ENCODE measurements around the gene HES6. TPM values are rescaled to one million over a fixed set of nuclear protein-coding genes. Genes with fewer than 3 reads are reported as not detected.

The HES6 gene
- total and polyA plus RNA-seq, 2 experiments from 2014 or later = 38.8 to 76.3 TPM

DNA sequence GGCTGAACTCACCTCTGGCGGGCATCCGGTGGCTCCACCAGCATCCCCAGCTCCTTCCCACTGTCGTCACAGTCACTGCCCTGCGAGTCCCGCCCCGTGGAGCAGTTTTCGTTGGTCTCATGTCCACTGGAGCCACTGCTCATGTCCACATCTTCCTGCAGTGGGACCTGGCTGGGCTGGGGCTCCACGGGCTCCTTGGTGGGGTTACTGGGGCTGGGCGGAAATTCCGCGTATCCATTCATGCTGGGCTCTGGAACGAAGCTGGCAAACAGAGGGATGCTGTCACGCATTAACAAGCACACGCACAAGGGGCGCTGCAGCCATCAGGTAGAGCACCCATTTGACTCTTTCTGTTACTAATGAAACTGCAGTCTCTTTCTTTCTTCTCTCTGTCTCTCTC lies 37.9 kb upstream of the HES6 start:
- DNase-seq (ENCODE audit: low spot score) = peak; percentile 88

DNA sequence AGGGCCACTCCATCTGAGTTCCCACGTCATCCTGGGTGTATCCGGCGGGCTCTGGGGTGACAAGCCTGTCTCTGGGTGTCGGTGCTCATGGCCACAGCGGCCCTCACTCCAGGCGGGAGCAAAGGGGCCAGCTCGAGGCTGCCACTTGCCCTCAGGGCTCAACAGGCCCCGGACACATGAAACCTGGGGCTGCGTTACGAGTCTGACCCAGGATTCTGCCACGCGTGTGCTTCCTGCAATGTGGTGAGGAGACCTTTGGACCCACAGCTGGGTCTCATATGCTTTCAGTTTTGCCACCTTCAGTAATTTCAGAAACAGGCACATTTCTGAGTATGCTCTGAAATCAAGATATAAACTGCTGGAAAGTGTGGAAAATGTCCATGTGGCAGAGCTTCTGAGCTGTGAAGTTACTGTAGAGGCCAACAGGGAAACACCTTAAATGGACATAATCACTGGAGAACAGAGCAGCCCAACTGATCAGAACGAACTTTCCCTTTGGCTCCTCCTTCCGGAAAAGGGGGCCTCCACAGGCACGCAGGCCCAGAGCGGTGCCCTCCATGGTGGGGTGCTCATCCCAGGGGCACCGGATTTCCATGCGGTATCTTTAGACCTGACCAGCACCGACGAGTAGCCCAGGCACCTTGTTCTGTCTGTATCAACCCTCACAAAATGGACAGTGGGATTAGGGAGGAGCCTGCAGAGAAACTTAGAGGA lies 34.5 kb upstream of the HES6 start:
- H3K36me3 ChIP-seq (ENCODE audit: insufficient read depth) = no peaks in the 10 kb centered on the region
- no peak overlapping the region for H3K4me3 ChIP-seq
- H3K36me3 Mint-ChIP-seq (ENCODE audit: low read depth) = peaks cover 7% of the 10 kb centered on the region; the same call in 2 of the 3 replicates
- H3K4me1 Mint-ChIP-seq = peaks cover 8% of the 10 kb centered on the region; the same call in 1 of the 3 replicates
- no peaks in the 10 kb centered on the region for H3K27me3 ChIP-seq (ENCODE audit: insufficient read depth)
- no peak overlapping the region for H3K4me2 ChIP-seq
- peaks cover 2% of the 10 kb centered on the region; the same call in 1 of the 2 replicates for H4K20me1 ChIP-seq (replicated peaks; ENCODE audit: insufficient read depth)
- H3K4me1 ChIP-seq (ENCODE audit: insufficient read depth) = no peaks in the 10 kb centered on the region; the same call in 1 of the 2 replicates
- TF ChIP-seq, protein P1, sequence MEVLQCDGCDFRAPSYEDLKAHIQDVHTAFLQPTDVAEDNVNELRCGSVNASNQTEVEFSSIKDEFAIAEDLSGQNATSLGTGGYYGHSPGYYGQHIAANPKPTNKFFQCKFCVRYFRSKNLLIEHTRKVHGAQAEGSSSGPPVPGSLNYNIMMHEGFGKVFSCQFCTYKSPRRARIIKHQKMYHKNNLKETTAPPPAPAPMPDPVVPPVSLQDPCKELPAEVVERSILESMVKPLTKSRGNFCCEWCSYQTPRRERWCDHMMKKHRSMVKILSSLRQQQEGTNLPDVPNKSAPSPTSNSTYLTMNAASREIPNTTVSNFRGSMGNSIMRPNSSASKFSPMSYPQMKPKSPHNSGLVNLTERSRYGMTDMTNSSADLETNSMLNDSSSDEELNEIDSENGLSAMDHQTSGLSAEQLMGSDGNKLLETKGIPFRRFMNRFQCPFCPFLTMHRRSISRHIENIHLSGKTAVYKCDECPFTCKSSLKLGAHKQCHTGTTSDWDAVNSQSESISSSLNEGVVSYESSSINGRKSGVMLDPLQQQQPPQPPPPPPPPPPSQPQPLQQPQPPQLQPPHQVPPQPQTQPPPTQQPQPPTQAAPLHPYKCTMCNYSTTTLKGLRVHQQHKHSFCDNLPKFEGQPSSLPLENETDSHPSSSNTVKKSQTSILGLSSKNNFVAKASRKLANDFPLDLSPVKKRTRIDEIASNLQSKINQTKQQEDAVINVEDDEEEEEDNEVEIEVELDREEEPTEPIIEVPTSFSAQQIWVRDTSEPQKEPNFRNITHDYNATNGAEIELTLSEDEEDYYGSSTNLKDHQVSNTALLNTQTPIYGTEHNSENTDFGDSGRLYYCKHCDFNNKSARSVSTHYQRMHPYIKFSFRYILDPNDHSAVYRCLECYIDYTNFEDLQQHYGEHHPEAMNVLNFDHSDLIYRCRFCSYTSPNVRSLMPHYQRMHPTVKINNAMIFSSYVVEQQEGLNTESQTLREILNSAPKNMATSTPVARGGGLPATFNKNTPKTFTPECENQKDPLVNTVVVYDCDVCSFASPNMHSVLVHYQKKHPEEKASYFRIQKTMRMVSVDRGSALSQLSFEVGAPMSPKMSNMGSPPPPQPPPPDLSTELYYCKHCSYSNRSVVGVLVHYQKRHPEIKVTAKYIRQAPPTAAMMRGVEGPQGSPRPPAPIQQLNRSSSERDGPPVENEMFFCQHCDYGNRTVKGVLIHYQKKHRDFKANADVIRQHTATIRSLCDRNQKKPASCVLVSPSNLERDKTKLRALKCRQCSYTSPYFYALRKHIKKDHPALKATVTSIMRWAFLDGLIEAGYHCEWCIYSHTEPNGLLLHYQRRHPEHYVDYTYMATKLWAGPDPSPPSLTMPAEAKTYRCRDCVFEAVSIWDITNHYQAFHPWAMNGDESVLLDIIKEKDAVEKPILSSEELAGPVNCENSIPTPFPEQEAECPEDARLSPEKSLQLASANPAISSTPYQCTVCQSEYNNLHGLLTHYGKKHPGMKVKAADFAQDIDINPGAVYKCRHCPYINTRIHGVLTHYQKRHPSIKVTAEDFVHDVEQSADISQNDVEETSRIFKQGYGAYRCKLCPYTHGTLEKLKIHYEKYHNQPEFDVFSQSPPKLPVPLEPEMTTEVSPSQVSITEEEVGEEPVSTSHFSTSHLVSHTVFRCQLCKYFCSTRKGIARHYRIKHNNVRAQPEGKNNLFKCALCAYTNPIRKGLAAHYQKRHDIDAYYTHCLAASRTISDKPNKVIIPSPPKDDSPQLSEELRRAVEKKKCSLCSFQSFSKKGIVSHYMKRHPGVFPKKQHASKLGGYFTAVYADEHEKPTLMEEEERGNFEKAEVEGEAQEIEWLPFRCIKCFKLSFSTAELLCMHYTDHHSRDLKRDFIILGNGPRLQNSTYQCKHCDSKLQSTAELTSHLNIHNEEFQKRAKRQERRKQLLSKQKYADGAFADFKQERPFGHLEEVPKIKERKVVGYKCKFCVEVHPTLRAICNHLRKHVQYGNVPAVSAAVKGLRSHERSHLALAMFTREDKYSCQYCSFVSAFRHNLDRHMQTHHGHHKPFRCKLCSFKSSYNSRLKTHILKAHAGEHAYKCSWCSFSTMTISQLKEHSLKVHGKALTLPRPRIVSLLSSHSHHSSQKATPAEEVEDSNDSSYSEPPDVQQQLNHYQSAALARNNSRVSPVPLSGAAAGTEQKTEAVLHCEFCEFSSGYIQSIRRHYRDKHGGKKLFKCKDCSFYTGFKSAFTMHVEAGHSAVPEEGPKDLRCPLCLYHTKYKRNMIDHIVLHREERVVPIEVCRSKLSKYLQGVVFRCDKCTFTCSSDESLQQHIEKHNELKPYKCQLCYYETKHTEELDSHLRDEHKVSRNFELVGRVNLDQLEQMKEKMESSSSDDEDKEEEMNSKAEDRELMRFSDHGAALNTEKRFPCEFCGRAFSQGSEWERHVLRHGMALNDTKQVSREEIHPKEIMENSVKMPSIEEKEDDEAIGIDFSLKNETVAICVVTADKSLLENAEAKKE (CRISPR knock-in tag; IDR thresholded peaks at IDR 0.05) = no peak
- TF ChIP-seq REST (IDR thresholded peaks at IDR 0.05; ENCODE audit: unreplicated experiment) (no peak), NANOG (IDR thresholded peaks at IDR 0.05; ENCODE audit: borderline replicate concordance) (no peak)
- H3K79me2 ChIP-seq (replicated peaks; ENCODE audit: insufficient read depth) = no peaks in the 10 kb centered on the region
- peaks cover 5% of the 10 kb centered on the region for H3K27me3 Mint-ChIP-seq (ENCODE audit: insufficient read depth, low read depth, poor library complexity)
- no peaks in the 10 kb centered on the region for H3K9me3 Mint-ChIP-seq
- DNase-seq (ENCODE audit: low spot score) = no peak
- no peaks in the 10 kb centered on the region for H3K9me2 ChIP-seq (ENCODE audit: insufficient read depth)
- no peak overlapping the region for H3K4me3 Mint-ChIP-seq
- no peak overlapping the region for H2AFZ ChIP-seq
- ATAC-seq = no peak
- H3K27ac ChIP-seq (ENCODE audit: low read depth) = no peak overlapping the region
- H3F3A ChIP-seq (replicated peaks; ENCODE audit: low read depth) = no peaks in the 10 kb centered on the region
- no peak overlapping the region for H3K27ac Mint-ChIP-seq

More for the DNA sequence above, 37.9 kb upstream of the HES6 start:
- no peak overlapping the region for H2AFZ ChIP-seq
- ATAC-seq = peak; percentile 93
- peaks cover 2% of the 10 kb centered on the region; the same call in 1 of the 2 replicates for H4K20me1 ChIP-seq (replicated peaks; ENCODE audit: insufficient read depth)
- no peaks in the 10 kb centered on the region for H3F3A ChIP-seq (replicated peaks; ENCODE audit: low read depth)
- H3K36me3 ChIP-seq (ENCODE audit: insufficient read depth) = no peaks in the 10 kb centered on the region
- H3K4me1 ChIP-seq (ENCODE audit: insufficient read depth) = no peaks in the 10 kb centered on the region; the same call in 1 of the 2 replicates
- H3K4me2 ChIP-seq = no peak overlapping the region
- TF ChIP-seq CTCF (conservative IDR thresholded peaks at IDR 0.05; ENCODE audit: low read depth in 2 of 2) (peak; percentile 61 to 62), POLR2AphosphoS5 (IDR thresholded peaks at IDR 0.05; ENCODE audit: low read depth) (no peak), NANOG (IDR thresholded peaks at IDR 0.05; ENCODE audit: borderline replicate concordance) (no peak), EZH2 (IDR thresholded peaks at IDR 0.05; ENCODE audit: low read depth, unreplicated experiment) (no peak)
- H3K79me2 ChIP-seq (replicated peaks; ENCODE audit: insufficient read depth) = no peaks in the 10 kb centered on the region; the same call in 1 of the 2 replicates
- no peak overlapping the region for H3K4me3 ChIP-seq
- no peak overlapping the region for H3K27ac ChIP-seq (ENCODE audit: low read depth)
- H3K27me3 ChIP-seq (ENCODE audit: insufficient read depth) = no peaks in the 10 kb centered on the region
- Mint-ChIP-seq H3K27me3 (ENCODE audit: insufficient read depth, low read depth, poor library complexity) (peaks cover 7% of the 10 kb centered on the region), H3K36me3 (ENCODE audit: low read depth) (peaks cover 7% of the 10 kb centered on the region; the same call in 2 of the 3 replicates), H3K9me3 (no peaks in the 10 kb centered on the region), H3K4me3 (no peak overlapping the region; the same call in 2 of the 3 replicates), H3K27ac (no peak overlapping the region), H3K4me1 (peaks cover 8% of the 10 kb centered on the region; the same call in 1 of the 3 replicates)
- H3K9me2 ChIP-seq (ENCODE audit: insufficient read depth) = no peaks in the 10 kb centered on the region

Measured in GM23338 (cell line).